Gastroesophageal sphincter (tissue), 3 donors: ENCODE results near the gene KIF26B.

ENCODE experiments used
- CTCF ChIP-seq, 4 experiments: fragments of 200-600 bp in 2 of 4; fragments of 450-650 bp in 2 of 4; sonication (generic) in 1 of 4; IDR thresholded peaks; one replicate each; pipeline ENCODE4 v1.5.1; 2017 to 2019; ENCODE audit warnings: antibody characterized with exemption in 4 of 4, mild to moderate bottlenecking in 2 of 4, moderate library complexity in 2 of 4
- POLR2A ChIP-seq, 2 donors: fragments of 450-650 bp; IDR thresholded peaks; one replicate each; pipeline ENCODE4 v1.6.1; 2017; ENCODE audit warnings: antibody characterized with exemption in 2 of 2, mild to moderate bottlenecking in 2 of 2, moderate library complexity in 1 of 2
- POLR2AphosphoS5 ChIP-seq: sonication (generic); formaldehyde crosslinking; IDR thresholded peaks from one replicate; pipeline ENCODE4 v1.6.1; 2017; ENCODE audit warnings: antibody characterized with exemption

GRCh38 chr1:245654460-245655050, 499.8 kb downstream of the KIF26B start:
- TF ChIP-seq CTCF (IDR thresholded peaks at IDR 0.05) (no peak), POLR2A (IDR thresholded peaks at IDR 0.05) (no peak), POLR2AphosphoS5 (no peak)
